ENCODE results near the gene TPM1. TPM values are rescaled to one million over a fixed set of nuclear protein-coding genes. Genes with fewer than 3 reads are reported as not detected.

Gene TPM1
- total and polyA plus RNA-seq, 4 donors, result 64.7 to 101 (median 71.5) TPM

GRCh38 chr15:63075984-63076713, 33.6 kb downstream of the TPM1 start:
- Histone ChIP-seq H3K27ac (ENCODE audit: low read depth in 1 of 2, low read length in 2 of 2) (no peak overlapping the region), H3K9me3 (ENCODE audit: control insufficient read depth in 4 of 4, low read length in 3 of 4) (no peaks in the 10 kb centered on the region)
- TF ChIP-seq FOXA1 (IDR thresholded peaks at IDR 0.05) (no peak), SP1 (IDR thresholded peaks at IDR 0.05) (no peak)

GRCh38 chr15:63076714-63077046, 34.1 kb downstream of the TPM1 start:
- 90% methylated on average over 4 of the region's 4 CpGs for WGBS
- Histone ChIP-seq H3K4me1 (ENCODE audit: control insufficient read depth in 4 of 4, insufficient read depth in 4 of 4, low read length in 3 of 4) (peaks cover 0 to 3% (median 0%) of the 10 kb centered on the region in 4 donors), H3K27ac (ENCODE audit: low read depth in 1 of 2, low read length in 2 of 2) (no peak overlapping the region), H3K9me3 (ENCODE audit: control insufficient read depth in 4 of 4, low read length in 3 of 4) (no peaks in the 10 kb centered on the region), H3K4me3 (ENCODE audit: low read depth in 1 of 3, low read length in 3 of 3) (no peak overlapping the region), H3K9ac (ENCODE audit: low read depth in 1 of 2, low read length in 2 of 2) (no peak overlapping the region), H3K36me3 (ENCODE audit: control insufficient read depth in 4 of 4, insufficient read depth in 3 of 4, low read depth in 1 of 4, low read length in 3 of 4) (no peaks in the 10 kb centered on the region), H3K27me3 (ENCODE audit: control insufficient read depth in 4 of 4, insufficient read depth in 4 of 4, low read length in 3 of 4) (no peaks in the 10 kb centered on the region)
- DNase-seq (ENCODE audit: low spot score), result no peak
- TF ChIP-seq FOXA1 (IDR thresholded peaks at IDR 0.05) (no peak), GABPA (IDR thresholded peaks at IDR 0.05 in 1 of 2, conservative IDR thresholded peaks at IDR 0.05 in 1 of 2) (no peak), CTCF (IDR thresholded peaks at IDR 0.05; ENCODE audit: low read depth, low read length, missing input control) (no peak), RAD21 (IDR thresholded peaks at IDR 0.05) (no peak), HNF4A (conservative IDR thresholded peaks at IDR 0.05) (no peak), REST (IDR thresholded peaks at IDR 0.05) (no peak), RXRA (IDR thresholded peaks at IDR 0.05) (no peak), MAX (IDR thresholded peaks at IDR 0.05) (no peak), NR2F2 (IDR thresholded peaks at IDR 0.05) (no peak), FOXA2 (IDR thresholded peaks at IDR 0.05) (no peak), ATF3 (IDR thresholded peaks at IDR 0.05) (no peak), YY1 (IDR thresholded peaks at IDR 0.05) (no peak), HNF4G (IDR thresholded peaks at IDR 0.05) (no peak), TAF1 (conservative IDR thresholded peaks at IDR 0.05) (no peak), EGR1 (IDR thresholded peaks at IDR 0.05; ENCODE audit: low read depth in 2 of 2) (no peak)

More at GRCh38 chr15:63075984-63076713, 33.6 kb downstream of the TPM1 start:
- Histone ChIP-seq H3K36me3 (ENCODE audit: control insufficient read depth in 4 of 4, insufficient read depth in 3 of 4, low read depth in 1 of 4, low read length in 3 of 4) (peaks cover 0 to 4% (median 2%) of the 10 kb centered on the region in 4 donors), H3K9ac (ENCODE audit: low read depth in 1 of 2, low read length in 2 of 2) (no peak overlapping the region), H3K4me1 (ENCODE audit: control insufficient read depth in 4 of 4, insufficient read depth in 4 of 4, low read length in 3 of 4) (peaks cover 0 to 3% (median 0%) of the 10 kb centered on the region in 4 donors), H3K27me3 (ENCODE audit: control insufficient read depth in 4 of 4, insufficient read depth in 4 of 4, low read length in 3 of 4) (no peaks in the 10 kb centered on the region), H3K4me3 (ENCODE audit: low read depth in 1 of 3, low read length in 3 of 3) (no peak overlapping the region)
- DNase-seq (ENCODE audit: low spot score), result no peak
- WGBS, result 79% methylated on average over 12 of the region's 12 CpGs

Measured in liver (tissue), 9 donors.